NCI-H1436 treated with DMSO at 0.1 percent for 48 hours (cell line): ENCODE measurements around the gene LARGE1.

Experiments used
- DNase-seq: peaks from one replicate; lab custom pipeline; 2025; lab: John Stamatoyannopoulos, UW

LARGE1 gene

DNA sequence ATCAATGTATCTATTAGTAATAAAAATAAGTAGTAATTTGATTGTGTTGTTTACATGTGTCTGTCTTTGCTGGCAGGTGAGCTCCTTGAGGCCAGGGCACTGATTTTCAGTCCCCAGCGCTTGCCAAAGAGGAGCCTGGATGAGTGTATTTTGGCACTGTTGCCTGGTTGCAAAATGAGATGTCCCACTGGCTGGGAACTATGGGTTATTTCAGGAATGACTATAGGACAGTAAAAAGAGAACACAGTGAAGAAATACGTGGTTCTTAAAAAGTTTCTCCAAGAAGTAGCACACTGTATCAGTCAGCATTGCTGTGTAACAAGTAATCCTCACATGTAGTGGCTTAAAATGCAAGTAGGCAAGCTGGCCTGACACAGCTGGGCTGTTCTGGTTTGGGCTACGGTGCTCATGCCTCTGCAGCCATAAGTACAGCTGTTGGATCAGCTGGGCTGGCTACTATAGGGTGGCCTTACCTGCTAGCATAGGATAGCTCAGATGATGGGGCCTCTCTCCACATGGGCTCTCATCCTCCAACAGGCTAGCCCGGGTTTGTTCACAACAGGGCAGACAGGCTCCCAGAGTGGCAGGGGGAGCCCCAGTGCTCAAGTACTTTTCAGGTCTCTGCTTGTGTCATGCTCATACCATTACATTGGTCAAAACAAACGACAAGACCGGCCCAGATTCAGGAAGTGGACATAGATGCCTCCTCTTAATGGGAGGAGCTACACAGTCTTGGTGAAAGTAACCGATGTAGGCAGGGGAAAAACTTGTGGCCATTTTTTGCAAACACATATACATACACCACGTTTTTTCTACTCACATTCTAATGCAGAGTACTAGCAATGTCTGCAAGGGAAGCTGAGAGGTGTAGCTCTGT, 399.1 kb downstream of the LARGE1 start:
- DNase-seq, result no peak

DNA sequence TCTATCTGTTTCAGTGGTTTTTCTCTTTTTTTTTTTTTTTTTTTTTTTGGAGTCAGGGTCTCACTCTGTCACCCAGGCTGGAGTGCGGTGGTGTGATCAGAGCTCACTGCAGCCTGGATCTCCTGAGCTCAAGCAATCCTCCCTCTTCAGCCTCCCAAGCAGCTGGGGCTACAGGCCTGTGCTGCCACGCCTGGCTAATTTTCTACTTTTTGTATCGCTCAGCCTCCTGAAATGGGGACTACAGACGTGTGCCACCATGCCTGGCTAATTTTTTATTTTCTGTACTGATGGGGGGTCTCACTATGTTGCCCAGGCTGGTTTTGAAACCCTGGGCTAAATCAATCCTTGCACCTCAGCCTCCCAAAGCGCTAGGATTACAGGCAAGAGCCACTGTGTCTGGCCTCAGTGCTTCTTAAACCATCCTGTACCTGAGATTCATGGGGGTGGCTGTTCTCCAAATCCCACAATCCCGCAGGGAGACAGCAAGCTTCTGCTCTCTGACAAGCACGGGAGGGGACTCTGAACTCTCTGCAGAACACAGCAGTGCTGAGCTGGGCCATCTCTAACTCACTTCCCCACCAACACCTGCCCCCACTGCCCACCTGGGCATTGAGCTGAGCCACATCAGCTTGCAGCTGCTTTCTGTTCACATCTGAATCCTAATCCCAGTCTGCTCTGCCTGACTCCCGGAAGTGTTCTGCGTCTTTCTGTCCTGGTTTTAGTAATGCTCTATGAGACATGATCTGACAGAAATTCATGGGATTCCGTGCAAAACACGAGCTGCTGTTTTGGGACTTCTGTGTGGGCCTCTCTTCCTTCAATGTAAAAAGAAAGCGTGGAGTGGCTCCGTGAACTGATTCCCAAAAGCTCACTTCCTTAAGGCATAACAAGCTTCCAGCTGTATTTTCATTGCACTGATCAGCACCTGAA, 400.0 kb downstream of the LARGE1 start:
- no peak for DNase-seq

DNA sequence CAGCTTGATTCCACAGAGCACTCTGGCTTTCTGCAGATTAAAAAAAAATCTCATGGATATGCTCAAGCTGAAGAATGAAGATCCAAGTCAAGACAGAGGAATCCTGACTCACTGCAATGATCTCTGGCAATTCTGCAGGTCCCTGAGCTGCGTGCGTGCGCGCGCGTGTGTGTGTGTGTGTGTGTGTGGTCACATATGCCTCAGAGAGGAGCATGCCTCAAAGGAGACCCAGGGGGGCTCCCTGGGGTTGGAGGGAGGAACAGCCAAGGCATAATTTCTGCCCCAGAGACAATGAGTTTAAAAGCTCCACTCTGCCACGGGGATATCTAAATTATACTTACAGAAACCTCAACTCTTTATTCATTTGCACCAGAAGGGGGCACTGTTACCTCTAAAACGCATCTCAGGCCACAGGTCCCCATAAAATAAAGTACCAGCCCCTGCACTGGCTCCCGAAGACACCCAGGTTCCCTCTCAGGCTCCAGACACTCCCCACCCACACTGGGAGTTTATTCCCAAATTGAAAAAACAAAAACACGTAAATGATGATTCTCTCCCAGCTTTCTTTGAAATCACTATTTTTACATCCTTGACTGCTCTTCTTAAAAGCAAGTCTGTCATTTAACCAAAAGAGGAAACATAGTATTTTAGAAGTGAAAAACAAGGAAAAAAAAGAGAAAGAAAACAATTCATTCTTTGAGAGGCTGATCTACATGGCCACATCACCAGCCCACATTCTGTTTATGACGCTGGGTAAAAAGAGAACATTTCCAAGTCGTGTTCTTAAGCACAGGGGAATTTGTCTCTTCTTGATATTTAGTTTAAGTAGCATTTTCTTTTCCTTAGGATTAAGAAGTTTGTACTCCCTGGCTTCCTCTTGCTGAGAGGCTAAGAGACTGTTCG, 401.0 kb downstream of the LARGE1 start:
- no peak for DNase-seq

DNA sequence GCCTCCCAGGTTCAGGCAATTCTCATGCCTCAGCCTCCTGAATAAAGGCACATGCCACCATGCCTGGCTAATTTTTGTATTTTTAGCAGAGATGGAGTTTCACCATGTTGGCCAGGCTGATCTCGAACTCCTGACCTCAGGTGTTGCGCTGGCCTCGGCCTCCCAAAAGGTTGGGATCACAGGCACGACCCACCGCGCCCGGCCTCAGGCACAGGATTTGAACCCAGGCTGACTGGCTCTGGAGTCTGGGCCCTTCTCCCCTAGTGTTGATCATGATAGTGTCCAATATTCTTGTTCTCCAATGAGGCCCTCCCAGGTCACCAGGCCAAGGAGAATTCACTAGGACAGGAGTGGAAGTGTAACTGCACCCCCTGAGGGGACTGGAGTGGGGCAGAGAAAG, 401.9 kb downstream of the LARGE1 start:
- no peak for DNase-seq

DNA sequence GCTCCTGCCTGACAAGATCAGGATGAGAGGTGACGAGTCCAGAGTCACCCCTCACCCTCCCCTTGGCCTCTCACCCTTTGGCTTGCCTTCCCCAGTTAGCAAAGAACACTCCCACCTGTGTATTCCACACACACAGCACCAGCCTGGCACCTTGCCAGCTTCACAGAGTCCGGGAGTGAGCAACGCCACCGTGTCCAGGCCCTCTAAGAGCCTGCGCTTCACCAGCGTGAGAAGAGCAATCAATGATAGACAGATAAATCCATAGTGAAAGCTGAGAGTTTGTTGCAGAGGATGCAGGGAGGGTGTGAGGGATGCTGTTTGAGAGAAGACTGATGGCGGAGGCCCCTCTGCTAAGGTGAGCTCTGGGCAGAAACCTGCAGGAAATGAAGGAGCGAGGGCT, 404.5 kb downstream of the LARGE1 start:
- DNase-seq, result no peak

GRCh38 chr22:33513388-33514338, 406.6 kb downstream of the LARGE1 start:
- no peak for DNase-seq

- no peak for DNase-seq
Observed at GRCh38 chr22:33512908-33513307, 407.4 kb downstream of the LARGE1 start.

DNA sequence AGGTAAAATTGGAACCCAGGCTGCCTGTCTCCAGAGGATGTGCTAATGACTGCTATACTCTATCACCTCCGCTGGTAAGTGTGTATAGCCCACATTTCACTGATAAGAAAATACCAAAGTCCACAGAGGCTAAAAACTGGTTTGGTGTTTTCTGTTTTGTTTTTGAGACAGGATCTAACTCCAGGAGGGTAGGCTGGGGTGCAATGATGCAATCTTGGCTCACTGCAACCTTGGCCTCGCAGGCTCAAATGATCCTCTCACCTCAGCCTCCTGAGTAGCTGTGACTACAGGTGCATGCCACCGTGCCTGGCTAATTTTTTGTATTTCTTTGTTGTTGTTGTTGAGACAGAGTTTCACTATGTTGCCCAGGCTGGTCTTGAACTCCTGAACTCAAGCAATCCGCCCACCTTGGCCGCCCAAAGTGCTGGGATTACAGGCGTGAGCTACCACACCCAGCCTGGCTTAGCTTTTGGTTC, 409.8 kb downstream of the LARGE1 start:
- no peak for DNase-seq

GRCh38 chr22:33504941-33505625, 415.2 kb downstream of the LARGE1 start:
- DNase-seq, result no peak

- no peak for DNase-seq
Observed at GRCh38 chr22:33496112-33496511, 424.2 kb downstream of the LARGE1 start.

DNA sequence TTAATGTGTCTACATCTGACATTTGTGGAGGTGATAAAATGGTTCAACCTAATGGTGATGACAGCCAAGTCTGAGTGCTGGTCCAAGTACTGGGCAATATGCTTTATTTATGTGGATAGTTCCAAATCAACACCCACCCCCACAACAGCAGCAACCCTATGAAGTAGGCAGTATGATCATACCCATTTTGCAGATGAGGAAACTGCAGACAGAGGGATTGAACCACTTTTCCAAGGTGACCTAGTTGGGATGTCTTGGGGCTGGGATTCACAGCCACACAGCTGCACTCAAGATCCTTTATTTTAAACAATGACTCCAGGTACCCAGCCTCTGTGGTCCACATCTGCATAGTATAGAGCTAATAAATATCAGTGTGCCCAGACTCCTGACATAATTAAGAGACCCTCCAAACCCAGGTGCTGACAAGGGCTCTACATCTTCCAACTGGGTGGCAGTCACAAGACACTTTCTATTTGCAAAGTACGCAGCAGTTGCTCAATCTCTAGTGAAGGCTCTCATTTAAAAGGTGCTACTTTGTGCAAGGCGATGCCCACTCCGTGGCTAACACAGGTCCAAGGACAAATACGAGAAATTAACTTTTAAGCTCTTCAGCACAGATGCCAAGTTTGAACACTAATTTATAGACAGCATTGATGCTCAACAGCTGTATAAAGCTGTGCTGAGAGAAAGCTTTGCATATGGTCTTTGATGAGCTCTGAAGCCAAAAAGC, 426.6 kb downstream of the LARGE1 start:
- DNase-seq, result no peak

GRCh38 chr22:33492210-33492651, 428.0 kb downstream of the LARGE1 start:
- DNase-seq, result no peak

DNA sequence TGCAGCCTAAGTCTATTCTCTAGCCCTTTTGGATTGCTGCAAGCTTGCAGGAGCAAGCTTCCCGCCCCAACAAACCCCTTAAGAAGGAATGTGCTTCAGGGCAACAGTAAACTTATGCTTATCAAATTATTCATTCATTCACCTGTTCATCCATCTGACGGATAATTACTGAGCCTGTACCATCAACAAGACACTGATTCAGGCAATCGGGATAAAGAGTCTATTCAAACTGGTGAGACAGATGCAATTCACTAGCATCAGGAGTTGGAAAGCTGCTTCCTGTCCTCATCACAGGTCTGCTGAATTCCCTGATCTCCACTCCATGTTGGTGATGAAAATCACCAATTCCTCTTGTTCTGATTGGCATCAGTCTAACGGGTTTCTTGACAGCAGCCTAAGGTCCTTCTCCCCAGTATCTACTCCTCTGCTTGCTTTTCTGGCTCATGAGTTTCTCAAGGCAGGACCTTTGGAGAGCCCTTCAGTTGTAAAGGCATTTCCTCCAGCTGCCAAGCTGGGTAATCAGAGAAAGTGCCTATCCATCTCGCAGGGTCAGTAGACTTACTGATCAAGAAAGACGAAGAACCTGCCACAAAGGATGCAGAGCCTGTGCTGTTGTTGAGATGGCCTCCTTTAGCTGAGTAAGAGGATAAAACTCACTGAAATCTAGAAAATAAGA, 433.1 kb downstream of the LARGE1 start:
- no peak for DNase-seq

DNA sequence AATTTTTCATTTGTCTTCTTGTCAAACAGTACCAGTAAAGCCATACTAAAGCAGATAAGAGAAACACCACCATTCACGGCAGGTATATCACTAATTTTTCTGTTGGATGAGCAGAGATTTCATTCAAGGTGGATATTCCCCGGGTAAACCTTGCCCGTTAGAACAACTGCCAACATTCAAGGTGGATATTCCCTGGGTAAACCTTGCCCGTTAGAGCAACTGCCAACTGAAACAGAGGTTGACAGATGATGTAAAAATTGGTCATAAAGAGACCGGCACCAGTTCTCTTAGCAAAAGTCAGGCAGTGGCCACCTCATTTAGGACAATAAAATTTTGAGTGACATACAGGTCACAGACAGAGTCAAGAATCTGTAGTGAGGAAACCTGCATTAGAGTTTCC, 438.7 kb downstream of the LARGE1 start:
- no peak for DNase-seq

GRCh38 chr22:33477120-33478111, 442.9 kb downstream of the LARGE1 start:
- no peak for DNase-seq

GRCh38 chr22:33476716-33477115, 443.6 kb downstream of the LARGE1 start:
- no peak for DNase-seq

- no peak for DNase-seq
Observed at GRCh38 chr22:33476206-33476605, 444.1 kb downstream of the LARGE1 start.
